SK-N-SH (cell line): Measurements from ENCODE around the gene SCAND1. TPM values are rescaled to one million over a fixed set of nuclear protein-coding genes. Genes with fewer than 3 reads are reported as not detected.

Experiments used
- CTCF ChIA-PET: fragments of 300-600, 350-600 bp; formaldehyde crosslinking; extraction: SDS; loops from one replicate; lab custom pipeline; 2021; lab: Yijun Ruan, JAX
- POLR2A ChIA-PET: fragments of 350-600 bp; sonication (Branson Sonifier 250); formaldehyde crosslinking; extraction: SDS; loops from one replicate; lab custom pipeline; 2020; ENCODE audit warnings: antibody characterized with exemption, inconsistent platforms; lab: Yijun Ruan, JAX
- DNase-seq: peaks from one replicate; pipeline ENCODE4 v3.0.0; 2012
- H2AFZ ChIP-seq: fragments of 200-600 bp; sonication (generic); 2 replicates; pipeline ENCODE4 v1.8.1; 2016; ENCODE audit warnings: antibody characterized with exemption, mild to moderate bottlenecking, low read depth
- H3F3A ChIP-seq: fragments of 200-600 bp; sonication (generic); replicated peaks from 2 replicates; pipeline ENCODE3; 2016; ENCODE audit warnings: antibody characterized with exemption, mild to moderate bottlenecking; ENCODE audit not compliant: insufficient read depth
- H3K27ac ChIP-seq, 2 experiments: fragments of 200-500 bp in 1 of 2; fragments of 200-600 bp in 1 of 2; sonication (Bioruptor generic) in 1 of 2; sonication (generic), shearing (Covaris generic) in 1 of 2; 2 replicates each; pipeline versions ENCODE4 v1.5.1 to v1.6.1; 2014 to 2016; ENCODE audit warnings: low read depth in 2 of 2, inconsistent platforms in 1 of 2, low read length in 1 of 2, mild to moderate bottlenecking in 1 of 2, mixed read lengths in 1 of 2
- H3K27me3 ChIP-seq: fragments of 200-600 bp; sonication (generic), shearing (Covaris generic); 2 replicates; pipeline ENCODE4 v1.6.1; 2016; ENCODE audit warnings: mixed run types; ENCODE audit not compliant: insufficient read depth
- H3K36me3 ChIP-seq, 2 experiments: fragments of 200-500 bp in 1 of 2; fragments of 200-600 bp in 1 of 2; sonication (Bioruptor generic) in 1 of 2; sonication (generic) in 1 of 2; replicated peaks in 1 of 2; 2 replicates each; pipeline versions ENCODE3 to v1.5.1; 2014 to 2016; ENCODE audit warnings: low read length in 1 of 2, mild to moderate bottlenecking in 1 of 2; ENCODE audit not compliant: insufficient read depth in 2 of 2, control insufficient read depth in 1 of 2
- H3K4me1 ChIP-seq, 2 experiments: fragments of 200-500 bp in 1 of 2; fragments of 200-600 bp in 1 of 2; sonication (Bioruptor generic) in 1 of 2; sonication (generic), shearing (Covaris generic) in 1 of 2; 2 replicates each; pipeline versions ENCODE4 v1.5.1 to v1.6.1; 2014 to 2016; ENCODE audit warnings: low read depth in 1 of 2, low read length in 1 of 2, mixed run types in 1 of 2; ENCODE audit not compliant: insufficient read depth in 2 of 2, control insufficient read depth in 1 of 2
- H3K4me2 ChIP-seq: fragments of 200-600 bp; sonication (generic), shearing (Covaris generic); 2 replicates; pipeline ENCODE4 v1.6.1; 2017; ENCODE audit warnings: mixed run types
- H3K4me3 ChIP-seq, 2 experiments: fragments of 200-500 bp in 1 of 2; fragments of 200-600 bp in 1 of 2; sonication (Bioruptor generic) in 1 of 2; sonication (generic), shearing (Covaris generic) in 1 of 2; 2 replicates each; pipeline versions ENCODE4 v1.5.1 to v1.8.1; 2014 to 2016; ENCODE audit warnings: low read depth in 2 of 2, inconsistent platforms in 1 of 2, low read length in 1 of 2, mild to moderate bottlenecking in 1 of 2, mixed read lengths in 1 of 2, moderate library complexity in 1 of 2
- H3K79me2 ChIP-seq: fragments of 200-600 bp; sonication (generic); 2 replicates; pipeline ENCODE4 v1.8.1; 2017; ENCODE audit warnings: mild to moderate bottlenecking; ENCODE audit not compliant: insufficient read depth
- H3K9ac ChIP-seq: fragments of 200-600 bp; sonication (generic); 2 replicates; pipeline ENCODE4 v1.6.1; 2017; ENCODE audit warnings: mixed run types
- H3K9me2 ChIP-seq: fragments of 200-600 bp; sonication (generic); 2 replicates; pipeline ENCODE4 v1.6.1; 2017; ENCODE audit warnings: mixed run types
- H3K9me3 ChIP-seq: fragments of 200-600 bp; sonication (generic); 2 replicates; pipeline ENCODE4 v1.6.1; 2017; ENCODE audit warnings: mixed run types, mild to moderate bottlenecking, moderate library complexity
- H4K20me1 ChIP-seq: fragments of 200-600 bp; sonication (generic); 2 replicates; pipeline ENCODE4 v1.6.1; 2017; ENCODE audit warnings: mild to moderate bottlenecking, mixed run types; ENCODE audit not compliant: insufficient read depth
- CHD2 ChIP-seq: fragments of 150-350 bp; IDR thresholded peaks from 2 replicates; pipeline ENCODE4 v1.6.1; 2018; ENCODE audit warnings: low read length; ENCODE audit not compliant: partially characterized antibody
- CTCF ChIP-seq: fragments of 200-600 bp; sonication (generic); IDR thresholded peaks from 2 replicates; pipeline ENCODE4 v1.6.1; 2017; ENCODE audit warnings: antibody characterized with exemption, mild to moderate bottlenecking, moderate library complexity
- FOXJ3 ChIP-seq: sonication (generic); formaldehyde crosslinking; IDR thresholded peaks from 2 replicates; pipeline ENCODE4 v1.5.1; 2020; ENCODE audit warnings: mild to moderate bottlenecking, missing genetic modification reagents
- FOXM1 ChIP-seq: IDR thresholded peaks from 2 replicates; pipeline ENCODE4 v1.4.0; 2012; ENCODE audit warnings: low read depth, mild to moderate bottlenecking
- GABPA ChIP-seq: IDR thresholded peaks from 2 replicates; pipeline ENCODE4 v1.4.0; 2012; ENCODE audit warnings: low read depth, mild to moderate bottlenecking
- IRF3 ChIP-seq: fragments of 150-350 bp; IDR thresholded peaks from 2 replicates; pipeline ENCODE4 v1.6.1; 2016; ENCODE audit warnings: mild to moderate bottlenecking, low read depth, low read length
- JUND ChIP-seq: IDR thresholded peaks from 2 replicates; pipeline ENCODE4 v1.4.0; 2012
- MEF2A ChIP-seq: IDR thresholded peaks from 2 replicates; pipeline ENCODE4 v1.4.0; 2012; ENCODE audit warnings: low read depth, borderline replicate concordance
- NRF1 ChIP-seq: IDR thresholded peaks from 2 replicates; pipeline ENCODE4 v1.6.1; 2012; ENCODE audit warnings: low read depth, mild to moderate bottlenecking, low read length
- USF2 ChIP-seq: fragments of 150-350 bp; IDR thresholded peaks from 2 replicates; pipeline ENCODE4 v1.6.1; 2017; ENCODE audit warnings: antibody characterized with exemption, low read length, low read depth, borderline replicate concordance
- YY1 ChIP-seq: IDR thresholded peaks from 2 replicates; pipeline ENCODE4 v1.4.0; 2012; ENCODE audit warnings: low read depth, mild to moderate bottlenecking
- WGBS: methylation state at CpG from one replicate; pipeline ENCODE4 v1.1.6; 2017; ENCODE audit warnings: low lambda C conversion rate; 5-methylcytosine and 5-hydroxymethylcytosine counted together
- polyA plus RNA-seq, 3 experiments: library from polyadenylated mRNA; depleted of rRNA; stranded (reverse); fragments of >200 nt; gene quantifications; 2 replicates each; pipeline ENCODE4 v1.2.3, GENCODE V29; 2012
- small RNA-seq, 7 experiments: library from RNA; depleted of rRNA; stranded (forward); fragments of <200 nt; gene quantifications; one replicate each; pipeline ENCODE3, GENCODE V24; 2012

Gene SCAND1
- polyA plus RNA-seq, 1 of the 3 experiments (the other 2 are of a cell fraction) = 44.1 TPM

GRCh38 chr20:35904982-35905663 is 49.2 kb downstream of the SCAND1 start (continued):
- TF ChIP-seq IRF3 = no peak

GRCh38 chr20:35903843-35904242 is 50.5 kb downstream of the SCAND1 start:
- CTCF ChIA-PET = no interaction called here
- H3F3A ChIP-seq = peaks cover 26% of the 10 kb centered on the region
- H2AFZ ChIP-seq = no peak overlapping the region
- peaks cover 3% of the 10 kb centered on the region; the same call in 1 of the 2 replicates for H4K20me1 ChIP-seq
- H3K27me3 ChIP-seq = no peaks in the 10 kb centered on the region
- no peak overlapping the region for H3K4me2 ChIP-seq
- H3K9me2 ChIP-seq = no peaks in the 10 kb centered on the region
- peaks cover 20 to 21% of the 10 kb centered on the region in 2 experiments for H3K36me3 ChIP-seq
- H3K9ac ChIP-seq = no peak overlapping the region
- no peak overlapping the region for H3K27ac ChIP-seq
- WGBS = 88% methylated on average over 3 of the region's 3 CpGs
- POLR2A ChIA-PET = no interaction called here
- peaks cover 11 to 21% of the 10 kb centered on the region in 2 experiments; a peak in 3 of 4 replicates for H3K4me1 ChIP-seq
- no peak overlapping the region for H3K4me3 ChIP-seq
- no peaks in the 10 kb centered on the region for H3K9me3 ChIP-seq
- no peak for TF ChIP-seq YY1
- TF ChIP-seq CHD2 = no peak
- no peak for TF ChIP-seq FOXM1
- no peak for TF ChIP-seq GABPA
- TF ChIP-seq FOXJ3 (CRISPR knock-in tag) = no peak
- no peak for TF ChIP-seq MEF2A
- TF ChIP-seq CTCF = no peak
- TF ChIP-seq NRF1 = no peak
- no peak for TF ChIP-seq JUND
- no peak for TF ChIP-seq USF2
- TF ChIP-seq, all 33 proteins: peak for 0
- H3K79me2 ChIP-seq = peaks cover 18% of the 10 kb centered on the region; the same call in 1 of the 2 replicates
- no peak for DNase-seq

Small RNA genes within 50 kb of the gene (small RNA-seq; reads per million reads assigned to genes)
- 0 reads per million in 7 experiments for gene RNU6-937P

Other genes starting within 250 kb of the SCAND1 start
- gene RBM39, start 212.2 kb downstream of the SCAND1 start, polyA plus RNA-seq (2012; rRNA removed) = 68.4 and 98.4 TPM in 2 replicates
- gene PHF20, start 182.5 kb downstream of the SCAND1 start, polyA plus RNA-seq (2012; rRNA removed) = 23.8 and 24.9 TPM in 2 replicates
- 5.6 and 6.6 TPM in 2 replicates for gene CNBD2, start 14.1 kb upstream of the SCAND1 start, polyA plus RNA-seq (2012; rRNA removed)
- gene EPB41L1, start 200.2 kb upstream of the SCAND1 start, polyA plus RNA-seq (2012; rRNA removed) = 20.7 and 26.1 TPM in 2 replicates